HG02884 (cell line): ENCODE results near the gene SLC36A2.

ENCODE experiments used
- ATAC-seq: cut with Tn5 transposase; IDR thresholded peaks from one replicate; pipeline ENCODE4 v1.9.1; 2021; ENCODE audit warnings: mild to moderate bottlenecking, moderate library complexity; ENCODE audit not compliant: unreplicated experiment

The SLC36A2 gene

GRCh38 chr5:151284392-151284967 is 62.9 kb downstream of the SLC36A2 start:
- no peak for ATAC-seq

- no peak for ATAC-seq
These were observed 64.1 kb downstream of the SLC36A2 start for GRCh38 chr5:151283120-151283825.

- no peak for ATAC-seq
These were observed 66.2 kb downstream of the SLC36A2 start for GRCh38 chr5:151281001-151281639.

GRCh38 chr5:151280443-151280842 is 66.9 kb downstream of the SLC36A2 start:
- no peak for ATAC-seq

GRCh38 chr5:151278845-151279244 is 68.5 kb downstream of the SLC36A2 start:
- ATAC-seq = no peak

- no peak for ATAC-seq
These were observed 71.6 kb downstream of the SLC36A2 start for GRCh38 chr5:151275803-151276202.

GRCh38 chr5:151274666-151275065 is 72.7 kb downstream of the SLC36A2 start:
- no peak for ATAC-seq

- no peak for ATAC-seq
These were observed 76.0 kb downstream of the SLC36A2 start for GRCh38 chr5:151271336-151271735.

- ATAC-seq = peak; percentile 97
These were observed 76.8 kb downstream of the SLC36A2 start for GRCh38 chr5:151270599-151270998.

- no peak for ATAC-seq
These were observed 79.7 kb downstream of the SLC36A2 start for GRCh38 chr5:151267491-151268260.
